Astrocyte of the cerebellum (primary cell): ENCODE data around the gene NME9.

ENCODE experiments used
- DNase-seq: peaks from one replicate; pipeline ENCODE4 v3.0.0-alpha.2; 2011; ENCODE audit warnings: low read depth
- H3K4me3 ChIP-seq: 2 replicates; pipeline ENCODE4 v1.5.1; 2011; ENCODE audit warnings: mild to moderate bottlenecking, low read depth, low read length, moderate library complexity
- in situ Hi-C: cut with HindIII; loops from 2 replicates; pipeline ENCODE4 v1.10.0; 2017; ENCODE audit warnings: low sequenced_read_pairs
- TF ChIP-seq, protein P1 (sequence below): IDR thresholded peaks from 2 replicates; pipeline ENCODE4 v1.5.1; 2012; ENCODE audit warnings: low read length, low read depth, moderate library complexity, mild to moderate bottlenecking; ENCODE audit errors: missing control alignments

NME9 gene

DNA sequence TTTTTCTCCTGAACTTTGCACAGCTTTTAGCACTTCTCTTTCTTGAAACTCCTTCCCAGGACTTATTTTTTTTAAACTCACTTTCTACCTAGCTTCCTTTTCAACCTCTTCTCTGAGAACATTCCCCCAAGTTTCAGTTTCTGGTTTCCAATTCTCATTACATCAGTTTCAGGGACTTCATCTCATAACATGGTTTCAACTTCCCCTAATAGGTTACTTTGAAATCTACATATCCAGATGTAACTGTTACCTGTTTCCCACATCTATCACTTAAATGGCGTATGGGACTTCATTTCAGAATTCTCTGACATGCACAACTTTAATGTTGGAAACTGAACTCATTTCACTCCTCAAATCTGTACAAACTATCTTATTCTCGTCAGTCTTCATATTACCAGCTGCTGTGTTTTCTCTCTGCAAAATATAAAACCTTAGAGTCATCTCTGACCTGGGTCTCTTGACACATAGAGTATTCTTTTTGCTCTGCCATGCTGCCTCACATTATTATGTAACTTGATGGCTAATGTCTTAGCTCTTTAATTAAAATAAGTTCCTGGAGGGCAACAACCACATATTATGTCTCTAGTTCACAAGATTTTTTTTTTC lies 58.4 kb downstream of the NME9 start:
- in situ Hi-C loops: no loop called here
- DNase-seq: no peak
- TF ChIP-seq, protein P1, sequence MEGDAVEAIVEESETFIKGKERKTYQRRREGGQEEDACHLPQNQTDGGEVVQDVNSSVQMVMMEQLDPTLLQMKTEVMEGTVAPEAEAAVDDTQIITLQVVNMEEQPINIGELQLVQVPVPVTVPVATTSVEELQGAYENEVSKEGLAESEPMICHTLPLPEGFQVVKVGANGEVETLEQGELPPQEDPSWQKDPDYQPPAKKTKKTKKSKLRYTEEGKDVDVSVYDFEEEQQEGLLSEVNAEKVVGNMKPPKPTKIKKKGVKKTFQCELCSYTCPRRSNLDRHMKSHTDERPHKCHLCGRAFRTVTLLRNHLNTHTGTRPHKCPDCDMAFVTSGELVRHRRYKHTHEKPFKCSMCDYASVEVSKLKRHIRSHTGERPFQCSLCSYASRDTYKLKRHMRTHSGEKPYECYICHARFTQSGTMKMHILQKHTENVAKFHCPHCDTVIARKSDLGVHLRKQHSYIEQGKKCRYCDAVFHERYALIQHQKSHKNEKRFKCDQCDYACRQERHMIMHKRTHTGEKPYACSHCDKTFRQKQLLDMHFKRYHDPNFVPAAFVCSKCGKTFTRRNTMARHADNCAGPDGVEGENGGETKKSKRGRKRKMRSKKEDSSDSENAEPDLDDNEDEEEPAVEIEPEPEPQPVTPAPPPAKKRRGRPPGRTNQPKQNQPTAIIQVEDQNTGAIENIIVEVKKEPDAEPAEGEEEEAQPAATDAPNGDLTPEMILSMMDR: no peak
- no peak overlapping the region for H3K4me3 ChIP-seq

DNA sequence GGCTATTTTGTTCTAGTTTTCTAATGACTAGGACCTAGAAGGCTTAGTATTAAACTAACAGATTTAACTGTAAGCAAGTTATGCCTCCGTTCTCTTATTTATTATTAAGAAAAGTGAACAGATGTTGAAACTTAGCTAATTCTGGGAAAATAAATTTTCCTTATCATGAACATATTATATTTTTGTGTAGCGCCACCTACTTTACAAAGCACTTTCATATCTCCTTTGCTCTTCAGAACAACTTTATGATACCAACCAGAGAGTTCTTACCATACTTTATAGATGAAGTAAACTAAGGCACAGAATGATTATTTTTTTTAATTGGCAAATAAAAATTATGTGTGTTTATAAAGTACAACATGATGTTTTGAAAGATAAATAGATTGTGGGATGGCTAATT lies 59.4 kb downstream of the NME9 start:
- no peak for DNase-seq
- no peak overlapping the region for H3K4me3 ChIP-seq
- TF ChIP-seq, protein P1: no peak
- in situ Hi-C loops: no loop called here

DNA sequence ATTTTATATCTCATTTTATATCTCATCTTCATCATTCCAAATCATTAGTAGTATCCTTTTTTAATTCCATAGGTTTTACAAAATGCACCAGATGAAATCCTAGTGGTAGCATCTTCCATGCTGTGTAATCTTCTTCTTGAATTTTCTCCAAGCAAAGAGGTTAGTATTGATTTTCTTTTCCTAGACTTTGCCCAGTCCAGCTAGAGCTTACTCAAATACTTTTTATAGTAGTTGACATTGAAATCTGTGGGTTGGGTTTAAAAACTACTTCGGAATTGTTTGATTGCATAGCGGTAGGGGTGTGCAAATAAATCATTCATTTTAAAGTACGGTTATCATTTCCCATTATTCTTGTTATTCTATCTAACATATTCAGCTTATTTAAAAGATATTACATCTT lies 62.6 kb downstream of the NME9 start:
- H3K4me3 ChIP-seq: no peak overlapping the region
- in situ Hi-C loops: no loop called here
- TF ChIP-seq, protein P1: no peak

DNA sequence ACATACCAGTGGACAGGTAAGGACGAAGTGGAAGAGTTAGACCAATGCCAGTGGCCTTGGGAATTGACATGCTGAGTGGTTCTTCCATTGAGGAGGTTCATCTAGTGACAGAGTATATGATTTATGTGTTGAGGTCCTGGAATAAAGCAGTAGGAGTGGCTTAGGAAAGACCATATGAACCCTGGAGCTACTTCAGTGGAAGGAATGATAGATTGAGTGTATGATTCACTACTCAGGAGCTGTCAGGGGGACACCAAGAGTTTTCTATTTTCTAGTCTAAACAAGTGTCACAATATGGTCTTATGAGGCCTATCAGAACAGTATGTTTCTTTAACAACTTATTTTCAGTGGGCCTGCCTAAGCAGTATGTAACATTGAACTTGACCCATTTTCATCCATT lies 63.9 kb downstream of the NME9 start:
- TF ChIP-seq, protein P1: no peak
- in situ Hi-C loops: no loop called here
- no peak overlapping the region for H3K4me3 ChIP-seq
- no peak for DNase-seq

More for the DNA sequence above, 62.6 kb downstream of the NME9 start:
- no peak for DNase-seq

DNA sequence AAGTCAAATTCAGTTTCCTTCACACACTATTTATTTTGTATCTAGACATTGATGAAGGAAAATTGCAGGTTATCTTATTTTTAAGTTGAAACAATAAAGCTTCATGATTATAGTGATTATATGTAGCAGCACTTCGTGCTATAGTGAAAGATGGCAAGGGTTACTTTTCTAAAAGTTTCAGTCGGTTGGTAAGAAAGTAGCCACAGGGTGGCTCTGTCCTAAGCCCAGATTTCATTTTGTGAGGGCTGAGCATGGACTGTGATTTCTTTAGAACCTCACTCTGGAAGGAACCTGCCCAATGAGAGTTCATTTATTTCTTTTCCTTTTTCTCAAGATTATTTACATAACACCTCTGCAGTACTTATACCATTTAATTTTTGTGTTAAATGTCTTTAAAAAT lies 66.5 kb downstream of the NME9 start:
- DNase-seq: no peak
- TF ChIP-seq, protein P1: no peak
- in situ Hi-C loops: no loop called here
- no peak overlapping the region for H3K4me3 ChIP-seq

DNA sequence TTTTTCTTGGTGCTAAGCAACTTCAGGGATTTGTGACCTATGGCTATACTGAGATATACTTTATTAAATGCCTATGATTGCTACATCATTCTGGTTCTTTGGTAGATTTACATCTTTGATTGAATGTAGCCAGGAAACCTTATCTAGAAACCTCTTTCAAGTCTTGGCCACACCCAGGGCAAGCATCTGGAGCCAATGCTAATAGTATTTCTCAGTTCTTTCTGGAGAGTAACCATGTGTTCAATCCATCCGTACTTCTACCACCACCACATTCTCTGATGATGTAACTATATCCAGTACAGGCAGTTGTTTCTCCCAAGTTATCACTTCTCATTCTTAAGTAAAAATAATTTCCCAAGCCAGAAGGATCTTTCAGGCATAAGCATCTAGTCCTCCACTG lies 69.0 kb downstream of the NME9 start:
- TF ChIP-seq, protein P1: no peak
- no peak overlapping the region for H3K4me3 ChIP-seq
- in situ Hi-C loops: no loop called here
- no peak for DNase-seq
